Upper lobe of right lung (tissue), 1 donor: ENCODE results near the gene AGO3. TPM values are rescaled to one million over a fixed set of nuclear protein-coding genes. Genes with fewer than 3 reads are reported as not detected.

ENCODE experiments used
- ATAC-seq: fragments of 200-7000 bp; cut with Tn5 transposase; one replicate; pipeline ENCODE4 v1.9.1; 2020; ENCODE audit warnings: mild to moderate bottlenecking, moderate library complexity
- DNase-seq: peaks from one replicate; pipeline ENCODE4 v3.0.0-alpha.2; 2020
- H3K27ac ChIP-seq: fragments of 200-600 bp; one replicate; pipeline ENCODE4 v1.8.0; 2022
- H3K27me3 ChIP-seq: fragments of 200-600 bp; one replicate; pipeline ENCODE4 v1.8.0; 2022; ENCODE audit warnings: mild to moderate bottlenecking
- H3K36me3 ChIP-seq: fragments of 200-600 bp; one replicate; pipeline ENCODE4 v1.8.0; 2022
- H3K4me1 ChIP-seq: fragments of 200-600 bp; one replicate; pipeline ENCODE4 v1.8.0; 2022
- H3K4me3 ChIP-seq: fragments of 200-600 bp; one replicate; pipeline ENCODE4 v1.8.0; 2022; ENCODE audit warnings: mild to moderate bottlenecking
- H3K9me3 ChIP-seq: fragments of 200-600 bp; one replicate; pipeline ENCODE4 v1.8.0; 2022
- CTCF ChIP-seq: fragments of 200-600 bp; IDR thresholded peaks from one replicate; pipeline ENCODE4 v1.8.0; 2022; ENCODE audit warnings: antibody characterized with exemption
- intact Hi-C: fragments of 100-400 bp; cut with DNase I; formaldehyde crosslinking; loops from one replicate; pipeline ENCODE4 v1.11.0; 2022
- total RNA-seq: library from RNA; stranded (reverse); fragmentation: NEBNext Ultra II Directional; extraction: Animal tissue kit (Norgen Biotek cat#: 25700); gene quantifications from one replicate; pipeline ENCODE4 v1.2.1, GENCODE V29; 2021
- donor health status: DM: no; HTN: yes; CAD: no; lungs with severe emphysema.

Gene AGO3
- total RNA-seq, 1 donor from 2014 or later, result 34.1 TPM

GRCh38 chr1:35893051-35893879, 37.6 kb upstream of the AGO3 start:
- ATAC-seq, result peak; percentile 9
- TF ChIP-seq CTCF, result no peak
- peaks cover 3% of the 10 kb centered on the region for H3K4me1 ChIP-seq

GRCh38 chr1:35894183-35894582, 36.7 kb upstream of the AGO3 start:
- peaks cover 3% of the 10 kb centered on the region for H3K4me1 ChIP-seq
- no peak for DNase-seq
- no peak for TF ChIP-seq CTCF
- ATAC-seq, result peak; percentile 94
- H3K4me3 ChIP-seq, result no peak overlapping the region
- H3K36me3 ChIP-seq, result peaks cover 93% of the 10 kb centered on the region
- intact Hi-C loops, result no loop called here
- H3K9me3 ChIP-seq, result no peaks in the 10 kb centered on the region
- H3K27ac ChIP-seq, result no peak overlapping the region
- H3K27me3 ChIP-seq, result no peaks in the 10 kb centered on the region

More at GRCh38 chr1:35893051-35893879, 37.6 kb upstream of the AGO3 start:
- DNase-seq, result no peak
- Histone ChIP-seq H3K9me3 (no peaks in the 10 kb centered on the region), H3K27me3 (no peaks in the 10 kb centered on the region), H3K27ac (no peak overlapping the region), H3K36me3 (peaks cover 93% of the 10 kb centered on the region), H3K4me3 (no peak overlapping the region)
- intact Hi-C loops, result no loop called here

GRCh38 chr1:35894656-35895055, 36.2 kb upstream of the AGO3 start:
- Histone ChIP-seq H3K27me3 (no peaks in the 10 kb centered on the region), H3K27ac (no peak overlapping the region), H3K4me3 (no peak overlapping the region), H3K9me3 (no peaks in the 10 kb centered on the region), H3K36me3 (peaks cover 89% of the 10 kb centered on the region), H3K4me1 (peaks cover 3% of the 10 kb centered on the region)
- ATAC-seq, result no peak
- intact Hi-C loops, result no loop called here
- no peak for TF ChIP-seq CTCF
- no peak for DNase-seq

GRCh38 chr1:35899941-35900340, 31.0 kb upstream of the AGO3 start:
- intact Hi-C loops, result no loop called here
- Histone ChIP-seq H3K36me3 (peaks cover 77% of the 10 kb centered on the region), H3K27me3 (no peaks in the 10 kb centered on the region), H3K4me3 (no peak overlapping the region), H3K4me1 (no peaks in the 10 kb centered on the region), H3K27ac (no peak overlapping the region), H3K9me3 (no peaks in the 10 kb centered on the region)
- ATAC-seq (no peak), DNase-seq (no peak)
- no peak for TF ChIP-seq CTCF

GRCh38 chr1:35901235-35901634, 29.7 kb upstream of the AGO3 start:
- no peak overlapping the region for H3K4me3 ChIP-seq
- H3K27me3 ChIP-seq, result no peaks in the 10 kb centered on the region
- H3K9me3 ChIP-seq, result no peaks in the 10 kb centered on the region
- no peak for ATAC-seq
- no peaks in the 10 kb centered on the region for H3K4me1 ChIP-seq
- H3K36me3 ChIP-seq, result peaks cover 68% of the 10 kb centered on the region
- no peak overlapping the region for H3K27ac ChIP-seq
- DNase-seq, result no peak
- intact Hi-C loops, result no loop called here
- no peak for TF ChIP-seq CTCF
